Smooth muscle cell (in vitro differentiated cells): ENCODE results near the gene NUFIP2. TPM values are rescaled to one million over a fixed set of nuclear protein-coding genes. Genes with fewer than 3 reads are reported as not detected.
"Not testable (repeated sequence)": the region's sequence is repeated elsewhere in the genome, so short reads cannot be mapped to it uniquely, and the experiment has no call there.

ENCODE experiments used
- DNase-seq: peaks from one replicate; lab custom pipeline; 2025; ENCODE audit not compliant: unreplicated experiment; lab: John Stamatoyannopoulos, UW
- H2AFZ ChIP-seq: fragments of 200-600 bp; sonication (generic); 2 replicates; pipeline ENCODE4 v1.6.0; 2016; ENCODE audit warnings: antibody characterized with exemption, low read depth, mild to moderate bottlenecking
- H3F3A ChIP-seq: fragments of 200-600 bp; sonication (generic); 2 replicates; pipeline ENCODE4 v1.6.0; 2017; ENCODE audit warnings: antibody characterized with exemption, low read depth
- H3K27ac ChIP-seq: fragments of 200-600 bp; sonication (generic); 2 replicates; pipeline ENCODE4 v1.5.1; 2016; ENCODE audit warnings: low read depth, mild to moderate bottlenecking
- H3K27me3 ChIP-seq: fragments of 200-600 bp; sonication (generic); 2 replicates; pipeline ENCODE4 v1.6.1; 2016; ENCODE audit warnings: low read depth, mild to moderate bottlenecking
- H3K36me3 ChIP-seq: fragments of 200-600 bp; sonication (generic); 2 replicates; pipeline ENCODE4 v1.5.1; 2016; ENCODE audit warnings: low read depth
- H3K4me1 ChIP-seq: fragments of 200-600 bp; sonication (generic); 2 replicates; pipeline ENCODE4 v1.5.1; 2016; ENCODE audit warnings: low read depth
- H3K4me2 ChIP-seq: fragments of 200-600 bp; sonication (generic); 2 replicates; pipeline ENCODE4 v1.6.0; 2016; ENCODE audit warnings: mild to moderate bottlenecking
- H3K4me3 ChIP-seq: fragments of 200-600 bp; sonication (generic); 2 replicates; pipeline ENCODE4 v1.5.1; 2016; ENCODE audit warnings: mild to moderate bottlenecking
- H3K79me2 ChIP-seq: fragments of 200-600 bp; sonication (generic); 2 replicates; pipeline ENCODE4 v1.6.0; 2016; ENCODE audit warnings: low read depth, mild to moderate bottlenecking
- H3K9ac ChIP-seq: fragments of 200-600 bp; sonication (generic); 2 replicates; pipeline ENCODE4 v1.6.0; 2016; ENCODE audit warnings: low read depth
- H3K9me3 ChIP-seq: fragments of 200-600 bp; sonication (generic); replicated peaks from 2 replicates; pipeline ENCODE4 v1.5.1; 2016; ENCODE audit warnings: low read depth
- H4K20me1 ChIP-seq: fragments of 200-600 bp; sonication (generic); 2 replicates; pipeline ENCODE4 v1.6.0; 2016; ENCODE audit warnings: low read depth
- WGBS: methylation state at CpG from one replicate; pipeline ENCODE4 v1.1.7; 2016; ENCODE audit warnings: low lambda C conversion rate; 5-methylcytosine and 5-hydroxymethylcytosine counted together
- polyA plus RNA-seq: library from polyadenylated mRNA; unstranded; fragments of >200 nt; fragmentation: Nextera tagmentation; extraction: Ambion mirVana; gene quantifications from 2 replicates; pipeline ENCODE4 v1.2.1, GENCODE V29; 2016
- total RNA-seq: library from RNA; depleted of rRNA; stranded (reverse); fragments of >200 nt; gene quantifications from 2 replicates; pipeline ENCODE4 v1.2.3, GENCODE V29; 2014
- TF ChIP-seq, protein P1 (sequence below): fragments of 200-600 bp; sonication (generic); IDR thresholded peaks from 2 replicates; pipeline ENCODE4 v1.5.1; 2017; ENCODE audit warnings: borderline replicate concordance, mild to moderate bottlenecking, antibody characterized with exemption; ENCODE audit not compliant: insufficient read depth, poor library complexity, severe bottlenecking

NUFIP2 gene
- total and polyA plus RNA-seq, 2 experiments from 2014 or later = 8.9 to 50.3 TPM

DNA sequence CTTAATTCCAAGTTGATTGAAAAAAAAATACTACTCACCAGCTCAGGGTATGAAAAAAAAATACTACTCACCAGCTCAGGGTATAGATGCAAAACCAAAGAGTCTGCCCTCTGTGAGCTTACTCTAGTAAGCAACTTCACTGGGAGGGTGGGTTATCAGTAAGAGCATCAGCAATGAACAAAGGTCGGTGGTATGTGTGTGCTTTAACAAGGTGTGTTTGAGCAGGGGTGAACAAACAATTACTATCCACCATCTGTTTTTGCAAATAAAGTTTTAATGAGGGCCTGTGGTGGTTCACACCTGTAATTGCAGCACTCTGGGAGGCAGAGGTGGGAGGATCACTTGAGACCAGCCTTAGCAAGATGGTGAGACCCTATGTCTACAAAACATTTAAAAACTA, 20.0 kb downstream of the NUFIP2 start:
- WGBS = 75% methylated on average over 1 of the region's 1 CpG
- Histone ChIP-seq H3K36me3 (peaks cover 11% of the 10 kb centered on the region), H3K4me2 (no peak overlapping the region), H3K9me3 (peaks cover 2% of the 10 kb centered on the region), H3F3A (peaks cover 19% of the 10 kb centered on the region), H3K4me1 (no peaks in the 10 kb centered on the region), H3K9ac (no peak overlapping the region), H4K20me1 (peaks cover 100% of the 10 kb centered on the region), H3K79me2 (peaks cover 99% of the 10 kb centered on the region), H3K27ac (no peak overlapping the region), H2AFZ (no peak overlapping the region), H3K4me3 (no peak overlapping the region), H3K27me3 (no peaks in the 10 kb centered on the region)
- TF ChIP-seq, protein P1, sequence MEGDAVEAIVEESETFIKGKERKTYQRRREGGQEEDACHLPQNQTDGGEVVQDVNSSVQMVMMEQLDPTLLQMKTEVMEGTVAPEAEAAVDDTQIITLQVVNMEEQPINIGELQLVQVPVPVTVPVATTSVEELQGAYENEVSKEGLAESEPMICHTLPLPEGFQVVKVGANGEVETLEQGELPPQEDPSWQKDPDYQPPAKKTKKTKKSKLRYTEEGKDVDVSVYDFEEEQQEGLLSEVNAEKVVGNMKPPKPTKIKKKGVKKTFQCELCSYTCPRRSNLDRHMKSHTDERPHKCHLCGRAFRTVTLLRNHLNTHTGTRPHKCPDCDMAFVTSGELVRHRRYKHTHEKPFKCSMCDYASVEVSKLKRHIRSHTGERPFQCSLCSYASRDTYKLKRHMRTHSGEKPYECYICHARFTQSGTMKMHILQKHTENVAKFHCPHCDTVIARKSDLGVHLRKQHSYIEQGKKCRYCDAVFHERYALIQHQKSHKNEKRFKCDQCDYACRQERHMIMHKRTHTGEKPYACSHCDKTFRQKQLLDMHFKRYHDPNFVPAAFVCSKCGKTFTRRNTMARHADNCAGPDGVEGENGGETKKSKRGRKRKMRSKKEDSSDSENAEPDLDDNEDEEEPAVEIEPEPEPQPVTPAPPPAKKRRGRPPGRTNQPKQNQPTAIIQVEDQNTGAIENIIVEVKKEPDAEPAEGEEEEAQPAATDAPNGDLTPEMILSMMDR = no peak
- no peak for DNase-seq

DNA sequence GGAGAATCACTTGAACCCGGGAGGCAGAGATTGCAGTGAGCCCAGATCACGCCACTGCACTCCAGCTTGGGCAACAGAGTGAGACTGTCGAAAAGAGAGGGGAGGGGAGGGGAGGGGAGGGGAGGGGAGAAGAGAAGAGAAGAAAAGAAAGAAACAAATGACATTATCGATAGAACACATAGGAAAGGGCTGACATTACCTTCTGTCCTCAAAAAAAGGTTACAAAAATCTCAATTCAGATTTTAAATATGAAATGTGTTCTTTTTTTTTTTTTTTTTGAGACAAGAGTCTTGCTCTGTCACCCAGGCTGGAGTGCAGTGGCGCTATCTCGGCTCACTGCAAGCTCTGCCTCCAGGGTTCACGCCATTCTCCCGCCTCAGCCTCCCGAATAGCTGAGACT, 22.0 kb downstream of the NUFIP2 start:
- Histone ChIP-seq H4K20me1 (peaks cover 100% of the 10 kb centered on the region), H3F3A (peaks cover 21% of the 10 kb centered on the region), H3K79me2 (peaks cover 96% of the 10 kb centered on the region), H3K36me3 (peaks cover 13% of the 10 kb centered on the region)
- H2AFZ ChIP-seq, H3K9me3 ChIP-seq, H3K4me1 ChIP-seq, H3K9ac ChIP-seq, H3K27ac ChIP-seq, H3K4me2 ChIP-seq, H3K4me3 ChIP-seq, DNase-seq, H3K27me3 ChIP-seq: not testable (repeated sequence)
- WGBS = 95% methylated on average over 8 of the region's 9 CpGs

DNA sequence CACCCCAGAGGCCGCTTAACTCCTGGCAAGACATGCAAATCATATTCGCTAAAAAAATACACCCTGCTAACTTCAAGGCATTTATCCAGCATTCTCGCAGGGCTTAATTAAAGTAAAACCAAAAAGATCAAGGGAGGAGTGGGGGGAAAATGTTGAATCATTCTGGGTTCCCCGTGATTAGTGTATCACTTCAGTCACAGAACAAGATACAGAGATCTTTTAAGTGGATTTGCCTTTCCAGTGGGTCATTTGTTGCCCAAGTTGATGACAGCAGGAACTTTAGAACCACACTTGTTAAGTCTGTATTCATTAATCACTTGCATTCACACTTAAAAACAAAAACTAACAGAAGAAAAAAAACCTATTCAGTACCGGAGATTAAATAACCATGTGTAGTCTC, 30.0 kb downstream of the NUFIP2 start:
- H3K27ac ChIP-seq = peak overlapping the region; percentile 24
- 92% methylated on average over 5 of the region's 5 CpGs for WGBS
- peaks cover 70% of the 10 kb centered on the region for H3K79me2 ChIP-seq
- H3K4me1 ChIP-seq = no peaks in the 10 kb centered on the region
- no peaks in the 10 kb centered on the region for H3K27me3 ChIP-seq
- no peak overlapping the region for H3K9ac ChIP-seq
- H3K4me3 ChIP-seq = no peak overlapping the region
- TF ChIP-seq, protein P1 = no peak
- H4K20me1 ChIP-seq = peaks cover 97% of the 10 kb centered on the region
- DNase-seq = no peak
- H3K9me3 ChIP-seq = no peaks in the 10 kb centered on the region
- peaks cover 36% of the 10 kb centered on the region for H3K36me3 ChIP-seq
- H3K4me2 ChIP-seq = no peak overlapping the region
- H3F3A ChIP-seq = peaks cover 23% of the 10 kb centered on the region
- H2AFZ ChIP-seq = no peak overlapping the region

DNA sequence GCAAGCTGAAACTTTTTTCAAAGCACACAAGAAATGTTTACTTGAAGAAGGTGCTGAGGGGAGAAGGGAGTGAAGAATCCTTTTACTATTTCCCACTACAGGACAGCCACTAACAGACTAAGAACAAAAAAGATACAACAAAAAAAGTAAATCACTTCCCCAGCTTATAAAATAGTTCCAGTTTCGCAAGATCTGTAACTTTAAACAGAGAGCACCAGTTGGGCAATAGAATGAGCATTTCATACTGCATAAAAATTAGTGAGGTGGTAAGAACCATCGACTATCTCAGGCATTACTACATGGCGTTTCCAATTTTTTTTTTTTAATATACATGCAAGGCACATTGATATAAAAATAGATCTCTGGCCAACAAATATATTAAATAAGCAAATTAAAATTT, 36.2 kb downstream of the NUFIP2 start:
- no peak overlapping the region for H2AFZ ChIP-seq
- H3F3A ChIP-seq = peaks cover 18% of the 10 kb centered on the region
- peaks cover 92% of the 10 kb centered on the region for H4K20me1 ChIP-seq
- H3K36me3 ChIP-seq = peaks cover 12% of the 10 kb centered on the region
- WGBS = 96% methylated on average over 3 of the region's 3 CpGs
- no peak overlapping the region for H3K4me2 ChIP-seq
- no peaks in the 10 kb centered on the region for H3K9me3 ChIP-seq
- H3K9ac ChIP-seq = no peak overlapping the region
- no peak for DNase-seq
- TF ChIP-seq, protein P1 = no peak
- no peaks in the 10 kb centered on the region for H3K4me1 ChIP-seq
- H3K27ac ChIP-seq = peak overlapping the region; percentile 18
- H3K79me2 ChIP-seq = peaks cover 27% of the 10 kb centered on the region
- no peaks in the 10 kb centered on the region for H3K27me3 ChIP-seq
- no peak overlapping the region for H3K4me3 ChIP-seq
